Renal cortical epithelial cell (primary cell): Measurements from ENCODE around the gene ZNF554. TPM values are rescaled to one million over a fixed set of nuclear protein-coding genes. Genes with fewer than 3 reads are reported as not detected.

Source experiments
- DNase-seq: peaks from one replicate; pipeline ENCODE4 v3.0.0-alpha.2; 2011; ENCODE audit warnings: low read depth
- total RNA-seq: library from RNA; depleted of rRNA; stranded (reverse); fragments of >200 nt; gene quantifications from 2 replicates; pipeline ENCODE4 v1.2.3, GENCODE V29; 2014

Gene ZNF554
- total RNA-seq, 1 donor from 2014 or later: 7.7 TPM

DNA sequence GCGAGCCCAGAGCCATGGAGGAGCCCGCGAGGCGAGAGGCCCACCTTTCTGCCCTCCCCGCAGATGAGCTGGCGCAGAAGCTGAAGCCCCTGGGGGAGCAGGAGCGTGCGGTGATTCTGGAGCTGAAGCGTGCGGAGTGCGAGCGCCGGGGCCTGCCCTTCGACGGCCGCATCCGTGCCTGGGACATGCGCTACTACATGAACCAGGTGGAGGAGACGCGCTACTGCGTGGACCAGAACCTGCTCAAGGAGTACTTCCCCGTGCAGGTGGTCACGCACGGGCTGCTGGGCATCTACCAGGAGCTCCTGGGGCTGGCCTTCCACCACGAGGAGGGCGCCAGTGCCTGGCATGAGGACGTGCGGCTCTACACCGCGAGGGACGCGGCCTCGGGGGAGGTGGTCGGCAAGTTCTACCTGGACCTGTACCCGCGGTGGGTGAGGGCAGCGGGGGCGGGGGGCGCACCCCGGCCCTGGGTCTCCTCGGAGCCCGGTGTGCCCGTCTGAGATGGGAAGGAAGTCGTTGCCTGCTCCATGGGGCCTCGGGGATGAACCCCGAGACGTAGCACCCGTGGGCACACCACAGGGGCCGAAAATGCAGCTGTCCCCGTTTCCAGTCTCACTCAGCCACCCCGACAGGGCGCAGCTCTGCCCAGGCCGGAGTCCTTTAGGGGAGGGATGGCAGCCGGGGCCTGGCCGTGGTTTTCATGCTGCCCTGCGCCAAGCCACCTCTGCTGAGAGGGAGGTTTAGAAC, 12.1 kb upstream of the ZNF554 start:
- no peak for DNase-seq

DNA sequence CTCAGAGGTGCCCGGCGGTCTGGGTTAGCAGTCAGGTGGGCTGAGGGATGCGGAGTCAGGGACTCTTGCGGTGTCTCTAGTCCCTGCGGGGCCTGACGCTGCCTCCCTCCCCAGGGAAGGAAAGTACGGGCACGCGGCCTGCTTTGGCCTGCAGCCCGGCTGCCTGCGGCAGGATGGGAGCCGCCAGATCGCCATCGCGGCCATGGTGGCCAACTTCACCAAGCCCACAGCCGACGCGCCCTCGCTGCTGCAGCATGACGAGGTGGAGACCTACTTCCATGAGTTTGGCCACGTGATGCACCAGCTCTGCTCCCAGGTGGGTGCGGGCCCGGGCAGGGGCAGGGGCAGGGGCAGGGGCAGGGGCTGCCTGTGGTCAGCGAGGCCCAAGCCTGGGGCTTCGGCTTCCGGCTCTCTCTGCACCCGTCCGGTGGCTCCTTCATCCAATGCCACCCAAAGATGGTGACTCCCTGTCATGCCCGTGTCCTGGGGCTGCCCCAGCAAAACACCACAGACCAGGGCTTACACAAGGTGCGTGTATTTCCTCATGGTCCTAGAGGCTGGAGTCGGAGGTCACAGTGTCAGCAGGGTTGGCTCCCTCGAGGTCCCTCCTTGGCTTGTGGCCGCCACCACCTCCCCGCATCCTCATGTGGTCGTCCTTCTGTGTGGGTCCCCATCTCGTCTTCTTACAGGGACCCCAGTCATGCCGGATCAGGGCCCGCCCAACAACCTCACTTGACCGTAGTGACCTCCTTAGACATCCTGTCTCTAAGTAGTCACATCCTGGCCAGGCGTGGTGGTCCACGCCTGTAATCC, 11.3 kb upstream of the ZNF554 start:
- DNase-seq: no peak

DNA sequence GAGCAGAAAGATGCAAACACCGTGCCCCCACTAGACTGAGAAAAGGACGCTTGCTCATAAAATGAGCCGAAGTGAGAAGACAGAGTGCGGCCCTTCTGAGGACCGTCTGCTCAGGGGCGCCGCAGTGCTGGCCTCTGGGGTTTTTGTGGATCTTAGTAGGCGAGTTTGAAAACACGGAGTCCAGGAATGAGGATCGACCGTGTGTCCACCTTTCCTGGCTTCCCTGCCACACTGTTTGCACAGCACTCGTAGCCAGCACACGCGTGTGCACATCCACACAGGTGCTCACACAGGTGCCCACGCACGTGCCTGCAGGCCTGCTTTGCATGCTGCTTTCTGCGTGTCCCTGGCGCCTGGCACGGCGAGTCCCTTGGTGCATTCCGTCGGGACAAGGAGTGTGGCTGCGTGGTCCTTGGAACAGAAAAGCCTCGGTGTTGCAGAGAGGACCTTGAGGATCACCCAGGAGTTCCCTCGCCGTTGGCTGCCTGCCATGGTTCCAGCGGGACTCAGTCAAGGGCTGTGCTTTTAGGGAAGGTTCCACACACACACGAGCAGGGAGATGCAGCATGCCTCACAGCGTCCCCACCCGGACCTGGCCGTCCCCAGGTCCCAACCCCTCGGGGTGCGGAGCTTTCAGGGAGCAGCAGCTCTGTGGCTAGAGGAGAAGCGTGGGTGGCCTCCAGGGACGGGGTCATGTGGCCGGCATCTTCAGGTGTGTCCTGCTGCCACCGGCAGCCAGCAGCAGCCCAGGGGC, 10.1 kb upstream of the ZNF554 start:
- DNase-seq: no peak

DNA sequence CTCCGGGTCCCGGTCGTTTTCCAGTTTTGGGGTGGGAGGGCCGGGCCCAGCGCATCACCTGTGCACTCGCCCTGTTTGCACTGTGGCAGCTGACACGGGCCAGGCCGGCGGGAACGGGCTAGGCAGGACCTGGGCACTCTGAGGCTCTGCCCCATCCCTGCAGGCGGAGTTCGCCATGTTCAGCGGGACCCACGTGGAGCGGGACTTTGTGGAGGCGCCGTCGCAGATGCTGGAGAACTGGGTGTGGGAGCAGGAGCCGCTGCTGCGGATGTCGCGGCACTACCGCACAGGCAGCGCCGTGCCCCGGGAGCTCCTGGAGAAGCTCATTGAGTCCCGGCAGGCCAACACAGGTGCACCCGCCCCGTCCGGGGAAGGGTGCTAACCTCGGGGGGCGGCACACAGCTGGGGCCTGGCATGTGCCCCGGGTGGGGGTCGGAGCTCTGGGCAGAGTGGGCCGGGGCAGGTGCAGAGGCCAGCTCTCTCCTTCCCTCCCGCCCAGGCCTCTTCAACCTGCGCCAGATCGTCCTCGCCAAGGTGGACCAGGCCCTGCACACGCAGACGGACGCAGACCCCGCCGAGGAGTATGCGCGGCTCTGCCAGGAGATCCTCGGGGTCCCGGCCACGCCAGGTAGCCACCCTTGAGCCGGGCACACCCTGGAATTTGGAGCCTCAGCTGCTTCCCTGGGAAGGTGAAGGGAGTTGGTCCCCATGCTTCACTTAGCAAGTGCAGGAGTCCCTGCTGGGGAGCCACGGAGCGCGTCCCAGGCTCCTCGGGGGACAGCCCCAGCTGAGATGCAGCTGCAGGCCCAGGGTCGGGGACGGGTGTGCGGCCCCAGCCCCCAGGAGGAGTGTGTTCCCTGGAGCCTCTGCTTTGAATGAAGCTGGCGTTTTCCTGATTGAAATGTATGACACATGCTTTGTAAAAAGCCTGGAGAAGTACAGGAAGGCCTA, 9.3 kb upstream of the ZNF554 start:
- DNase-seq: no peak

DNA sequence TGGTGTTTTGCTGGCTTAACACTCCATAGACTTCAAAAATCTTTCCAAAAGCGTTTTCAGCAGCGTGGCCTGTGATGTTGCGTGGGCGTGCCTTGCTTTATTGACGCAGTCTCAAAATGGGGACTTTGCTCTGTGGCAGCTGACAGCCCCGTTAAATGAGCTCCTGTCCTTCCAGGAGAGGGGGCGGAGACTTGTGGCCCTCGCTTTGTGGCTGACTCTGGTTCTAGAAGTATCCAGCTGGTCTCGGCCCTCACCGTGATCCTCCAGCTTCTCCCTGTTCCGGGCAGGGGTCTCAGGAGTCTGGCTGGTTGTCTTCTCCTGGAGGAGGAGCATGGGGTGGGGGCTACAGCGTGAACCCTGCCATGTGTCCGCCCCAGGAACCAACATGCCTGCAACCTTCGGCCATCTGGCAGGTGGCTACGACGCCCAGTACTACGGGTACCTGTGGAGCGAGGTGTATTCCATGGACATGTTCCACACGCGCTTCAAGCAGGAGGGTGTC, 8.4 kb upstream of the ZNF554 start:
- no peak for DNase-seq

DNA sequence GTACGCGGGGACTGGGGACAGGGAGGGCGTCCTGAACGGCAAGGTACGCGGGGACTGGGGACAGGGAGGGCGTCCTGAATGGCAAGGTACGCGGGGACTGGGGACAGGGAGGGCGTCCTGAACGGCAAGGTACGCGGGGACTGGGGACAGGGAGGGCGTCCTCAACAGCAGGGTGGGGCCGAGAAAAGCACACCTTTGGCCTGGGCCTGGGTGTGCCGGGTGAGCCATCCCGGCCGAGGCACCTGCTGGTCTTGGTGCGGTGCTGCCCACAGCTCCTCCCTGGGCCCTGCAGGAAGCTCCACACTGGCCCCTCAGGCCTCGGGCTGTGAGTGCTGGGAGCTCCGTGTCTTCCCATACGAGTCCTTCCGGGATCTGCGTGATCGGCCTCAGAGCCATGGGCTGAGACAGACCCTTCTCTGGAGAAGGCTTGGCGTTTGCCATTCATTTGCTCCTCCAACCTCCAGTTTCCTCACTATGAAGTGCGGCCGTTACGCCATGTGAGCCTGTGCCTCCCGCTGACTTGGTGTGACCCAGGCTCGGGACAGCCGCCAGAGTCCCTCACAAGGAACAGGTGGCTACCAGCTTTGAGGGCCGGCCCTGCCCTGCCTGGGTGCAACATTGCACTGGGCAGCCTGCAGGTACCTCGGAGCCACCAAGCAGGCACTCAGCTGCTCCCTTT, 7.8 kb upstream of the ZNF554 start:
- no peak for DNase-seq

DNA sequence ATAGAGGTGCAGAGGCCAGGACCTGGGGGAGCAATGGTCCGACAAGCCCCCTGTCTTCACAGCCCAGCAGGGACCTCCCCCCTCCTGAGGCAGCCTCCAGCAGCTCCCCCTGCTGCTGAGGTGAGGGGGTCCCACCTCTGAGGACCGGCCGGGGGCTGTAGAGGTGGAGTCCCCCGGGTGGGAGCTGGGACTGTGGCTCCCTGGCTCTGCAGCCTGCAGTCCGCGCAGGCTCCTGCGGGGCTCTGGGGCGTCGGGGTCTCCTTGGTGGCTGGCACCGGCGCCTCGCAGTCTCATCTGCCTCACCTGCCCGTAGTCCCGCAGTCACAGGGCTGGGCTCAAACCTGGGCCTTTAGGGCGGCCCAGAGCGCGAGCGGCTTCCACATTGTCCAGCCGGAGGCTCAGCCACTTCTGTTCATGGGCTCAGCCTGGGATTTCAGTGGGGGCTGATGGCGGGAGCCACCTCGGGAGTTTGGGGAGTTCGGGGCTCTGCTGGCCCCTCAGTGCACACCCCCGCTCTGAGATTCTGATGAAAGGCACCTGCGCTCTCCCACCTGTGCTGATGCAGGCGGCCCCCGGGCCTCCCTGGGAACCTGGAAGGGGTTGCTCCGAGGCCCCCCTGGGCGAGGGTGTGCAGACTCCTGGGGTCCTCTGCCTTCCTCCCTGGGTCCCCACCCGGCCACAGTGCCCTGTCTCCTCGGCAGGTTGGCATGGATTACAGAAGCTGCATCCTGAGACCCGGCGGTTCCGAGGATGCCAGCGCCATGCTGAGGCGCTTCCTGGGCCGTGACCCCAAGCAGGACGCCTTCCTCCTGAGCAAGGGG, 7.0 kb upstream of the ZNF554 start:
- DNase-seq: no peak

DNA sequence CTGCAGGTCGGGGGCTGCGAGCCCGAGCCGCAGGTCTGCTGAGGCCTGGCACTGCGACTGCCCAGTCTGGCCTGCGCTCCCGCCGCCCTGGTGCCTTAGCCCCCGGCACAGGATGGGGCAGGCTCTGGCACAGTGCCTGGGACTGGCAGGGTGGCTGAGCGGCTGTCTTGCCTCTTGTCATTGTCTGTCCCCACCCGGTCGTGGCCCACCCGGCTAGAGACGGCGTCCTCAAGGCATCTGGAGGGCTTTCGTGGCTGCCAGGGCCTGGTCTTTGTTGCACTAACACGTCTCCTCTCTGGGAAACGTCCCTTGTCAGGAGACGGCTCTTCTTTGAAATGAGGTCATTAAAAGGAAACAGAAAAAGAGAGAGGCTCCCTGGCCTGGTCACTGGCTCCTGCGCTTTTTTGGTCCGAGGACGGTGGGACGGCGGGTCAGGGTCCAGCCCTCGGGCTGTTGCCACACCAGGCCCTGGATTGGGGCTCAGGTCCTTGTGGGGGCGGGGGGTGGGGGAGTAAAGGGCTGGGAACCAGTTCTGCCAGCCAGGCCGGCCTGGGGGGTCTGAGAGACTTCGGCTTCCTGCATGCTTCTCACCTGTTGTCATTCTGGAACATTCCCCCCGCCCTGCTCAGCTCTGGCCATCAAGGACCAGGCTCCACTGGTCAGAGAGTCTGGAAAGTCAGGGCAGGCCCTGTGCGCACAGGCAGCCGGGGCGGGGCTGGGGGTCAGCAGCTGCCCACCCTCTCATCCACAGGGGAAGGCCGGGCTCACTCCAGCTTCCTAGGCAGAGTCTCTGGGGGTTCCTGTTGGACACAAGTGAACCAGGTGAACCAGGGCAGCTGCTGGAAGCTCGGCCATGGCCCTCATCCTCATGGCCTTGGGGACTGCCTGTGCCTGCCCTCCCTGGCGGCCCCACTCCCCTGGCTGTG, 6.2 kb upstream of the ZNF554 start:
- no peak for DNase-seq

DNA sequence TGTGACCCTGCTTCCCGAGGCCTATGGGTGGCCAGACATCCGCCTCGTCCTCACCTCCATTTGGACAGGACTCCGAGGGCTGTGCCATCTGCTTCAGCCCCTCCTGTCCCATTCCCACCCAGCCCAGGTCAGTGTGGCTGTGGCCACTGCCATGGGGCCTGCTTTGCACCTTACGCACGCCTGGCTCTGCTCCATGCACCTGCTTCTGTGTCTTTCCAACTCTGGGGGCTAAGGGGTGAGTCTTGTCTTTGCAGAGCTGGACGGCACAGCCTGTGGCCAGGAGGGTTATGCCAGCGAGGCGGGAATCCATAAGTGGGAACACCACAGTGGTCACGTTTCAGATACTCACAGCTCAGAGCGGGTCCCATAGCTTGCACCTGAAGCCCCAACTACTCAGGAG, 5.2 kb upstream of the ZNF554 start:
- no peak for DNase-seq

DNA sequence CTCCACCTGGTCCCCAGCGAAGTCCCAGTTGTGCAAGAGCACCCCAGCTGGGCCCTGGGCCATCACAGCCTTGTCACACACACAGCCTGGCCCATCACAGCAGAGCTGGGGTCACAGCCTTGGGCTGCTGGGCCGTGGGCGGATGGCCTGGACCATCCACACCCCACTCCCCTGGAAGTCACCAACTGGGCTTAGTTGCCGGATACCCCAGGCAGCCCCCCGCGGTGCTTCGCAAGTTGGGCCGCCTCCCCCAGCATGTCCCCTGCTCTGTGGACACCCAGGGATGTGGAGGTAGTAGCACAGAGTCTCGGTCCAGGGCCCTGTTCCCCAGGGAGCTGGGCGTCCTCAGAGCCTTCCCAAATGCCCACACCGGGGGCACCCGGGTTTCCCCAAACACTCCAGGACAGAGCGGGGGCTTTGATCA, 4.5 kb upstream of the ZNF554 start:
- DNase-seq: no peak

DNA sequence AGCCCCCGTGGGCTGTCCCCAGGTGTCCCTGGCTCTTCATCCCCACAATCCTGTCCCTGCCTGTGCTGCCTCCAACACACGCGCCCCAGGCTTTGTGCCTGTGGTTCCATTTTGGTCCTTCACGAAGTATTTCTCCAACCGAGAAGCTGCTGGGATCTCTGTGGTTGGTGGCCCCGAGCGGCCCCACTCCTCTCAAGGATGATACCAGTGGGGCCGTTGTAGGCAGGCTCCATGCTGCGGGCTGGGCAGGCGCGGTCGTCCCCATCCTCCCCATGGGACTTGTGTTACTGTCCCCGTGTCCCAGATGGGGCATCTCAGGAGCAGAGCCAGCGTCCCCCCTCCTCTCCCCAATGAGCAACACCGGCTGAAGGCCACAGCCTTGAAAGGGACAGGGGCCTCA, 3.7 kb upstream of the ZNF554 start:
- no peak for DNase-seq

DNA sequence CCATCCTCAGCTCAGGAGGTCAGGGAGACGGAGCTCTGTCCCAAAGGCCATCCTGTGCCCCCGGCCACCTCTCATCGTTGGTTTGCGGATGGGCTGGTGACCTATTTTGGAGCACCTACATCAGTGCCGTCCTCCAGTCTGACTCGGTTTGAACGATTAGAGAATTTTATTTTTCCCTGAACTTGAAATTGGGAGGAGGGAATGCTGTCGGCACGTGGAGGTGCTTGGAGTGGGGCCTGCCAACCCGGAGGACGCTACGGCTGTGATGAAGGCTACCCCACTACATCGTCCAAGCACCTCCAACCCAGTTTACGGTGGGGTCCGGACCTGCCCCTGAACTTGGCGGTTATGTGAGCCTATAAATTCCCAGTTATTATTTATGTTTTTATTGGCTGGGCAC, 3.0 kb upstream of the ZNF554 start:
- DNase-seq: no peak

DNA sequence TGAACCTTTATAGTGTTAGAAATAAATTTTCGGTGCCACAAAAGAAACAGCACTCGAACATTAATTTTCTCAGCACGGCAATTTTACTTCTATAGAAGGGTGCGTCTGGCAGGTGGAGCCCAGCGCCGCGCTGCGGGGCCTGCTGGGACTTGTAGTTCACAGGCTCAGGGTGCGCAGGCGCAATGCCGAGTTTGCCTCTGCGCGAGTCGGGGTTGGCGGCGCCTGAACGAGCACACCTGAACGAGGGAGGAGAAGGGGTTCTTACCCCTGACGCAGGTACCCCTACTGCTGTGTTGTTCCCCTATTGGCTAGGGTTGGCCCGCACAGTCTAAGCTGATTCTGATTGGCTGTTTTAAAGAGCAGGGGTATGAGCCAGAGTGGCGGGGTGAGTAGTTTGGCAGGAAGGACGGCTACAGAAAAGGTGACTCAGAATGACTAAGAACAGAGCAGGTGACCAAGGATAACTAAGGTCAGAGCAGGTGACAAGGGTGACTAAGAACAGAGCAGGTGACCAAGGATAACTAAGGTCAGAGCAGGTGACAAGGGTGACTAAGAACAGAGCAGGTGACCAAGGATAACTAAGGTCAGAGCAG, 2.3 kb upstream of the ZNF554 start:
- peak; percentile 41 for DNase-seq

DNA sequence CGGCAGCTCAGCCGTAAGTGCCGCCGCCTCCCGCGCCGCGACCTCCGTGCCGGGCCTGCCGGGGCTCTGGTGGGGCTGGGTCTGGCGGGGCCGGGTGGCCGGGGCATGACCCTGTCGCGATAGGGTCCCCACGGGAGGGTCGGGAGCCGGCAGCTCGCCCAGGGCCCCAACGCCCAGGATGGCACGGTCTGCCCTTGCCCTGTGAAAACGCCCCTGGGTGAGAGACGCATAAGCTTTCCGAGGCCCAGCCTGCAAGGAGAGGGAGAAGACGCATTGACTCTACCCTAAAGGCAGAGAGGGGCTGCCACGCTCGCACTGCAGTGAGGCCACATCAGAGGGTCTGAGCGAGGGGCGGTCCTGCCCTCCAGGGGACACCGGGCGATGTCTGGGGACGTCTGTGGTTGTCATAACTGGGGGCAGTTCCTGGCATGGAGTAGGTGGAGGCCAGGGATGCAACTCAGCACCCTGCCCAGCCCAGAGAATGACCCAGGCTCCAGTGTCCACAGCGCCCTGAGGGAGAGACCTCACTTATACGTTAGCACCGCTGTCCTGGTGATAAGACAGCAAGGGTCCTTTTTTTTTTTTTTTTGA, 539 bp downstream of the ZNF554 start:
- DNase-seq: no peak

DNA sequence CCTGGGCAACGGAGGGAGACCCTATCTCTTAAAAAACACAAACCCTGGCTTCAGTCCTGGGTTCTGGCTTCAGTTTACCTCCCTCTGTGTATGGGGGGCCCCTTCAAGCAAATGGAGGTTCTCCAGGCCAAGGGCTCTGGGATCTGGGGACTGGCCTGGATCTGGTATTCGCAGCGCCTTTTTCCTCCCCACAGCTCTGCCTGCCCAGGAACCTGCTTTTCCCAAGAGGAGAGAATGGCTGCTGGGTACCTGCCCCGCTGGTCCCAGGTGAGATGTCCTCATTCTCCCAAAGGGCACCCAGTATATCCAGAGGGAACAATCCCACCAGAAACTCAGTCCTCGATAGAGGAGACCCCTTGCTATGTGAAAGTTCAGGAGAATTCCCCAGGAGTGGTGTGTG, 3.2 kb downstream of the ZNF554 start:
- DNase-seq: no peak

DNA sequence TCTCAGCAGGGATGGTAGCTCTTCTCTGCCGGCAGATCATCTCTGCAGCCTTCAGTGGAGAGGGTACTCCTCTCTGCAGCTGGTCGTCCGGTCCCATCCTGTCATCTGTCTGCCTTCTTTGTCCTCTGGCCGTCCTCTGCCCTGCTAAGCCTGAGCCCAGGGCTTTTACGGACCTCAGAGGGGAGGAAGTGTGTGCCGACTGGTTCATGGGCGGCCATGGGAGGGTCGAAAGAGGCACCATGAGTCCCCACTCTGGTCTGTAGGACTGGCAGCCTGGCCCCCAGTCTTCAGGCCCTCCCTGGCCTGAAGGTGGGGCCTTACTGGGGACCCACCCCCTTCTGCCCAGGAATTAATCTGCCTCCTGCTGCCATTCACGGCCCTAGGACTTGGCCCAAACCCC, 4.0 kb downstream of the ZNF554 start:
- no peak for DNase-seq

DNA sequence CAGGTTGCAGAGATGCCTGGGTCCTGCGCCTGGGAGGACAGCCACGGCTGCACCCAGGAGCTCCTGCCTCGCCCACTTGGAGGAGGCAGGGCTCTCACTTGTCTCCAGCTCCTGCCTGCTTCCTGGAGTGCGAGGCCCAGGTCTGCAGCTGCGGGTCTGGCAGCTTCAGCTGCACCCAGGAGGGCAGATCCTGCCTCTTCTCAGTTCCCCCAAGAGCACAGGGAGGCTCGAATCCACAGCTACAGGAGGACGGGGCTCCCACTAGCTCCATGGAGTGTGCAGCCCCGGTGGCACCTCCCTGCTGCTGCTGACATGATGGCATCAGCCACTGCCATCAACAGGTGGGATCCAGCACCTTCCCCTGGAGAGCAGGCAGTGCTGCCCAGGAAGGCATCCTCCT, 4.5 kb downstream of the ZNF554 start:
- no peak for DNase-seq

DNA sequence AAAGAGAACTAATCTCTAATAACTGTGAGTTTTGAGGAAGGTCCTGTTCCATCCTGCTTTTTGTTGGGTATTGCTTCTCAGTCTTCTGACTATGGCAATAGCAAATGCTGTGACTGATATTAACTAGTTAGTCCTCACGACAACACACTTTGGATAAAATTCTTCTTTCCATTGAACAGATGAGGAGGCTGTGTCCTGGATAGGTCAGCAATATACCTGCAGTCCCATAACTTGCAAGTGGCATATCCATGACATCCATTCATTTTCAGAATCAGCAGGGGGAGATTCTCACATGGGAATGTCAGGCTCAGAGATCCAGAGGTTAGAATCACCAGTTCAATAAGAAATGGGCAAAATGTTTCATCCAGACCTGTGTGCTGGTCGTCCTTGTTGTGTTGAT, 7.4 kb downstream of the ZNF554 start:
- DNase-seq: no peak
